Fibroblast of the conjunctiva (primary cell): Measurements from ENCODE around the gene HOXA4.

Experiments
- DNase-seq: peaks from one replicate; pipeline ENCODE4 v3.0.0-alpha.2; 2010; ENCODE audit warnings: low read depth

Gene HOXA4

DNA sequence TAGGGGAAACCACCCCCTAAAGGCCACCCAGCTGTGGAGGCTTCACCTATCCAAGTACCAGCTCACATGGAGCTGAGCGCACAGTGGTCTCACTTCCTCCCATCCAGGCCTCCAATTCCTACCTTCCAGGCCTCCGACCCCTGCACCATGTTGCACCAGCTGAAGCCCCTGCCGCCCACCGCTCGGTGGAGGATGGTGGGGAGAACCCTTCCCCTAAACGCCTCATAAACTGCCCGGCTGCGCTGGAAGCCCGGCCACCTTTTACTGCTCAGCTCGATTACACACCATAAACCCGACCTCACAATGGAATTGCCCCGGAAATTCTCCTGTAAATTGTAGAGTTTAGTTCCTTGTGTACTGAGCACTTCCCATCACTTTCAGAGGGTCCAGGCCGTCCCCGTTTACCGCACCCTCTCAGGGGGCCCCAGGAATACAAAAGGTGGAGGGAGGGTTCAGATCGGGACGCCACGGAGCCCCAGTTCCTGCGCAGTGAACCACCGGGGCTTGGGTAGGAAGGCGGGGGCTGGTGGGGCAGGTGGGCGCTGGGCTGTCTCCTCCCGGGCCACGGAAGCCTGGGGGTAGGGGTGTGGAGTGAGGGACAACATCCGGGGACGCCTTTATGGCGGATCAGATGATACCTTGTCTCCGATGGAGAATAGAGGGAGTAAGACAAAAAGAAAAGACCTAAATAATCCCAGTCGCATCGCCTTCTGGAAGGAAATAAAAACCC lies 27.3 kb upstream of the HOXA4 start:
- DNase-seq, result no peak

DNA sequence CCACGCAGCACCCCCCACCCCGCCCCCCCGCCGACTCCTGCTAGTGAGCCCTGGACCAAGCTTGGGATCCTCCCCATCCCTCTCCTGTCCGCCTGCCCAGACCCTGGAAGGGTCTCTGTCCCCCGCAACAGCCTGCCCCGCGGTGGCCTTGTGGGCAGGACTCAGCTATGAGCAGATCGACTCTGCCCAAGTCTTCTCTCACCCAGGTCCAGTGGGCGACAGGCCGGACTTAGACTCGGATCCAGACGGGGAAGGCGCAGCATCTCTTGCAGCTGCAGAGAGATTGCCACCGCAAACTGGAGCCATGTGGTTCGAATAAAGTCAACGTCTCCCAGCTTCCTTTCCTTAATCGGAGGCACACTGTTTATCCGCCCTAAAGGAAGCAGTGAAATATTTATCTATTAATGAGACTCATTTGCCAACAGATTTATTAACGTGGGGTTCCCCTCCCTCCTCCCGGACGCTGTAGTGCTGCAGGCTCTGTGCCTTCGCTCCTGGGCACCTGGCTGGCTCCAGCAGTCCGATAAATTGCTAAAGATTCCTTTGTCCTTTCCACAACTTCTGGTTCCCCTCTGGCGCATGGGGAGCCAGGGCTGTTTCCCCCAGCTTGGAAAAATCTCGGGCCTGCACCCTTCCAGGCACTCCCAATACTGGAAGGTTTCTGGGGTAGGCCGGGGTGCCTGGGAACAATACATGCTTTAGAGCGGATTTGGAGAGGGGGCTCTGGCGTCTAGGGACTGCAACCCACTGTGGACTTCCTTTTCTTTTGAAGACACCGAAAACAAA lies 26.6 kb upstream of the HOXA4 start:
- DNase-seq, result no peak

DNA sequence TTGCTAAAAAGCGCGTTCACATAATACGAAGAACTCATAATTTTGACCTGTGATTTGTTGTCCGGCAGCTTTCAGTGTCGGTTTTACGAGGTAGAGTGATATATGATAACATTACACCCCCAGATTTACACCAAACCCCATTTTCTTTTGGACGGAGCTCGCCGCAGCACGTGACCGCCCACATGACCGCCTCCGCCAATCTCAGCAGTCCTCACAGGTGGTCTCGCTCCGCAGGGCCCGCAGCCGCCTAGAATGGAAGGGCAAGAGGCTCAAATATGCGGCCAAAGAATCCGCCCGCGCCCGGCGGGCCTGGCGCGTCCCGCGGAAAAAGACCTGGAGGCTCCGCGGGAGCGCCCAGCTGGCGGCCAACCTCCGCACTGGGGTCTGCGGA lies 25.9 kb upstream of the HOXA4 start, which contains the start of gene HOXA7:
TSS of gene HOXA7 (minus strand) at position 168 of the 391 bp plus-strand sequence. CDS start at position 38, 130 bp downstream.
- no peak for DNase-seq

DNA sequence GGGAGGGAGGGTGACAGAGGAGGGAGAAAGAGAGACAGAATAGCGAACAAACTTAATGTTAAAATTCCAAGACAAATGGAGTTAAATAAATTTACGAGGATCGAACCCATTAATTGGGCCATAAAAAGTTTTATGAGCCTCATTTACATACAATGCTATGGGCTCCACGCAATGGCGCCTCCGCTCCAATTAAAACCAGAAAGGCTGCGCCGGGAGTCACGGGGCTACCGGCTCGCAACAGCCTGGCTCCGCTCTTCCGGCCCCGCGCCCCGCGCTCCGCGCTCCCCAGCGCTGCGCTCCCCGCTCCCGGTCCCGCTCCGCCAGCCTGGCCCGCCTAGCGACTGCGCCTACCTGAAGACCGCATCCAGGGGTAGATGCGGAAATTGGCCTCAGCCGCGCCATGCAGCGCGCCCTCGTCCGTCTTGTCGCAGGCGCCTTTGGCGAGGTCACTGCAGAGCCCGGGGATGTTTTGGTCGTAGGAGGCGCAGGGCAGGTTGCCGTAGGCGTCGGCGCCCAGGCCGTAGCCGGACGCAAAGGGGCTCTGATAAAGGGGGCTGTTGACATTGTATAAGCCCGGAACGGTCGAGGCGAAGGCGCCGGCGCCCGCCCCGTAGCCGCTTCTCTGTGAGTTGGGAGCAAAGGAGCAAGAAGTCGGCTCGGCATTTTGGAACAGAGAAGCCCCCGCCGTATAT lies 25.4 kb upstream of the HOXA4 start:
- no peak for DNase-seq

DNA sequence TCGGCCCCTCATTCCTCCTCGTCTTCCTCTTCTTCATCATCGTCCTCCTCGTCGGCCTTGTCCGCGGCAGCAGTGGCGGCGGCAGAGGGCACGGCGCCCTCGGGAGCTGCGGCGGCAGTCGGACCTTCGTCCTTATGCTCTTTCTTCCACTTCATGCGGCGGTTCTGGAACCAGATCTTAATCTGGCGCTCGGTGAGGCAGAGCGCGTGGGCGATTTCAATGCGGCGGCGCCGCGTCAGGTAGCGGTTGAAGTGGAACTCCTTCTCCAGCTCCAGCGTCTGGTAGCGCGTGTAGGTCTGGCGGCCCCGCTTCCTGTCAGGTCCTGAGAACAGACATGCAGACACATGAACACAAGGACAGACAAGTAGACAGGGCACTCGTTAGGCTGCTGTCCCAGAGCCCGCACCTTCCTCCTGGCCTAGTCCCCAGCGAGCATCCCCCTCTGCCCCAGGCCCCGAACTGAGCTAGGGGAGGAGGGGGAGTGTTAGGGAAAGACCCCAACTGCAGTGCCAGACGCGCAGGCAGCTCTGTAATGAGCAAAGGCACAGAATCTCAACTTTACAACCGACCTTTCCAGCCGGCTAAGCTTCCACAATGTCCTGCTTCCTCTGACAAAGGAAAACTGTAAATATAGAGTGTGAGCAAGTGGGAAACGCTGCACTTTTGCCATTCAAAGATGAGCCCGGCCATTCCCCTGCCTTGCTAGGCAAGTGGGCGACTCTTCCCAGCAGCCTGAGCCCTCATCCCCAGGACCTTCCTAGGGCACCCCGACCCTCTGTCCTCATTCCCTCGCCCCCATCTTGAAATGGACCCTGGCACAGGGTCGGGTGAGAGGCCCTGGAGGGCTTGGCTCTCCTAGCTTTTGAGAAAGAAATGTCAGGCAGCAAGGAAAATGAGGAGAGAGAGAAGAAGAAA lies 24.6 kb upstream of the HOXA4 start:
- no peak for DNase-seq

DNA sequence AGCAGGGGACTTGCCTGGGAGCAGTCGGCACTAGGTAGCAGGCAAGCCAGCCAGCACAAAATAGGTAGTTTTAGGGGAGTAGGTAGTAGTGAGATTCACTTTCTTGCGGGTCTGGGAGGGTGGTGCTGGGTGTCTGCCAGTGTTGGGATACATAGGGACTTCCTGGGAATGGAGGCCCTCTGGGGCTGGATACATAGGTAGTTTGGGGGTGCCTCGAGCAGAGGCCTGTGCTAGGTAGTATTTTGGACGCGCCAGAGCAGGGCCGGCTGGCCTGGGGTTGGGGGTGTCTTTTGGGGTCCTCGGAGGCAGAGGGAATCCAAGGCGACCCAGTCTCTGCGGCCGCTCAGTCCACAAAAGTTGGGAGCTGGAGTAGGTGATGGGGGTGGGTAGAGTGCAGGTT lies 23.8 kb upstream of the HOXA4 start:
- DNase-seq, result no peak

DNA sequence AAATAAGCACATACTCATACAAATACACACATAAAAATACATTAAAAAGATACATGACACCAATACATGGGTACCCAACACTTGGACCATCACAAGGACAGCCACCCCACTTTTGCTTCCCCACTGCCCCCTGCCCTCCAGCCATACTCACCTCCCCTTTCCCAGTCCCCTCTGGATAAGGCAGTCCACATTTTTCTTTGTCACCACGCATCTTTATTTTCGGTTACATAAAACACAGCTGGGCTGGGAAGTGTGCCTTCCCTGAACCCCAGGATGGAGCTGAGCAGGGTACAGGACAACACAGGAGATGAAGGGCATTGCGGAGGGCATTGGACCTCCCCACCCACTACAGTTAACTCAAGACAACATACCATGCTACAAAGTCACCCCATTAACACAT lies 23.0 kb upstream of the HOXA4 start:
- DNase-seq, result no peak

DNA sequence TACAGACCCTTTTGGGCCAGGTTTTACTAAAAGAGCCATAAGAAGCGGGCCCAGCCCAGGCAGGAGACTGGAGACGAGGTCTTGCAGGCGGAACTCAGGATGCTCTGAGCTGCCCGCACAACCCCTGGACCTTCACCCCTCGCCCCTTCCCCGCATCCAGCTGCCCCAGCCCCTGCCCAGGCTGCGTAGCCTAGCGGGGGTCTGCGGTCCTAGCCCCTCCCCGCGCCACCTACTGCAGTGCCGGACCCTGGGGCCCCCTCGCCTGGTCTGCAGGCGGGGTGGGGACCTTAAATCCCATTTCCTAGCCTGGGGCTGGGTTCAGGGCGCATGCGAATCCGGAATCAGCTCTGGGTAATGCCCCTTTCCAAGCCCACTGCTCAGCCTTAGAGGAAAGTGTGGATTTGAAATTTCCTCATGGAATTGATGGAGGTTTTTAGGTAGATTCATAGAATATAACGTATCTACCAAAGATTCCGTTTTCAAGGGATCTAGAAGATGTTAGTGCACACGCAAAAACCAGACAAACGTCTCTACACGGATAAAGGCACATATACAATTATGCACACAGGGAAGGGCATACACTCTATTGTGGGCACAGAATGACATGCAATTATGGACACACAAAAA lies 22.4 kb upstream of the HOXA4 start:
- DNase-seq, result no peak

DNA sequence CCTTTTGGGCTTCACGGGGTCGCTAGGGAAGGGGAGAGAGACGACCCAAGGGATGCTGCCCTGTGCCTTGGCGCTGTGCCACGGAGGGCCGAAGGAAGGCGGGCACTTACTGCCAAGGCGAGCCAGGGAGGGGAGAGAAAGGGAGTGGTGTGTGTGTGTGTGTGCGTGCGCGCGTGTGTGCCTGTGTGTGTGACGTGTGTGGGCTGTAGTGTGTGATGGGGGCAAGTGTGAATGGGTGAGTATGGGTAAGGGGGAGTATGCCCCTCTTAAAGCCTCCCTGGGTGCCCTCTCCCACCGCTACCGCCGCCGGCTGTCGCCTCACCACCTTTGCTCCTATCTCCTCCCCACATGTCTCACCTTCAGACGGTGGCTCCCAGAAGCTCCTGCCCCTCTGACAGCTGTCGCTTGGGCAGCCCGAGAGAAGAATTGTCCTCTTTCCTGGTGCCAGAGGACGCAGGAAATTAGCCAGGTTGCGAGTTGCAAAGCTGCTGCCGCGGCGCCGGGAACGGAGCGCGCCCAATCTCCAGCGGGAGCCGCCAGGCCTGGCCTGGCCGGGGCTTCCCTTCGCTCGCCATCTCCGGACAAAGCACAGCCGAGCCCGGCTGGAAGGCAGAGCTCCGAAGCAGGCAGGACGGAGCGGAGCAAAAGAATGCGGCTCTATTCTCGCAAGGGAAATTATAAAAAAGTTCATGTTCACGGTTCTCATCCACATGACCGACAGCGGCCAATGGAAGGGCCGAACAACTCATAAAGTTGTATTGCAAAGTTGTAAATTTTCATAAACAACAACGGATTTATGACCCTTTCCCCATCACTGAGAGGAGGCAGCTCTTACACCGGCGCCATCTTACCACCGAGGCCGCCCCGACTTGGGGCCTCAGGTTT lies 21.6 kb upstream of the HOXA4 start, which contains the start of gene HOXA3:
TSS of gene HOXA3 (minus strand) at position 653 of the 885 bp plus-strand sequence. CDS start 41,943 bp downstream, outside the sequence.
- DNase-seq, result no peak

DNA sequence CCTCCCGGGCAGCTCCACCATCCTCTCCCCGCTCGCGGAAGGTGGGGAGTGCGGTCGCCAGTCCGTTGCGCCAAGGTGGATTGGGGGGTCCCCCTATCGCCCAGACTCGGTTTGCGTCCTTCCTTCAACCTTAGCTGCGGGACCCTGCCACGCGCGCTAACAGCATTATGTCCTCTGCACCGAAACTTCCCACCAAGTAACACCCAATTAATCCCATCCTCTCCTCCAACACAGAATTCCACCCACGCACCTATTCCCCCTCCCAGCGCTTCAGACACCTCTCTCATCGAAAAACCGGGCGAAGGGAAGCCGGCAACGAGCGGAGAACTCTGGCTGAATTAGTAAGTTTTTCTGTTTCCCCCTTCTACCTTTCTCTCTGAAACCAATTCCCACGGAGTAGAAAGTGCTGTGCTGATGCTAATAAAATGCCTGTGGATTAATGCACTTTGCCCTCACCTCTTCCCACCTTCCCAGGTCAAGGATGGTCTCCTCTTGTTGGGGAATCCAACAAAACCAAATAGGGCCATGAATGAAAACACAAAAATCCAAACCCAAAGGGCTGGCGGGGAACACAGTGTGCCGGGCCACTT lies 20.9 kb upstream of the HOXA4 start:
- no peak for DNase-seq

DNA sequence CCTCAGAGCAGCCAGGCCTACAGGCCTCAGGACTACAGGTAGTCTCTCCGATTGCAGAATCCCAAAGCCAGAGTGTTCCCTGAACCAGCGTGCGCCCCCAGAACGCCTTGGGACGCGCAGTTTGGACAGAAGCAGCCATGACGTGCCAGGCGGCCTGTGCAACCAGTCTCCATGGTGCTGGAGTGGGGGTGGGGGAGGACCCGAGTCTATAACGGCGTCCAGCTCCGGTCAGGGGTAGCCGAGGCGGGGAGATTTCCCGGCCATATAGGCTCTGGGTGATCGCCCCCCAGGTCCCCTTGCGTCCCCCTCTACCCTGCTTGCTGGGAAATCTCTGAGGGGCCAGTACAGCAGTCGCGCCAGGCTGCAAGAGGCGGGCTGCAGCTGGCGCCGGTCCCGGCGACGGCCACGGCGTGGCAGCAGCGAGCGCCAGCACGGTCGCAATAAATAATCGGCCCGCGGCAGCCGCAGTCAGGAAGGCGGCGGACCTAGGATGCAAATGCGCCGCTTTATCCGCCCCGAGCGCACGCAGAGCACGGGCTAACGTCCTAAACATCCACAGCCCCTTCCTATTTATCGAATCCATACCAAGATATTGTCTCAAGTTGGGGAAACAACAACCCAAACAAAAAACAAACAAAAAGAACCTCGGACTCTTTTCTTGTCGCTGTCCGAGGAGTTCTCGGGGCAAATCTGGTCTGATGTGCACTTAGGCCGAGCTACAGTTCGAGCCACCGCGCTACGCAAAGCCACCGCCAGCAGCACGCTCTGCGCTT lies 20.2 kb upstream of the HOXA4 start:
- peak; percentile 18 for DNase-seq

DNA sequence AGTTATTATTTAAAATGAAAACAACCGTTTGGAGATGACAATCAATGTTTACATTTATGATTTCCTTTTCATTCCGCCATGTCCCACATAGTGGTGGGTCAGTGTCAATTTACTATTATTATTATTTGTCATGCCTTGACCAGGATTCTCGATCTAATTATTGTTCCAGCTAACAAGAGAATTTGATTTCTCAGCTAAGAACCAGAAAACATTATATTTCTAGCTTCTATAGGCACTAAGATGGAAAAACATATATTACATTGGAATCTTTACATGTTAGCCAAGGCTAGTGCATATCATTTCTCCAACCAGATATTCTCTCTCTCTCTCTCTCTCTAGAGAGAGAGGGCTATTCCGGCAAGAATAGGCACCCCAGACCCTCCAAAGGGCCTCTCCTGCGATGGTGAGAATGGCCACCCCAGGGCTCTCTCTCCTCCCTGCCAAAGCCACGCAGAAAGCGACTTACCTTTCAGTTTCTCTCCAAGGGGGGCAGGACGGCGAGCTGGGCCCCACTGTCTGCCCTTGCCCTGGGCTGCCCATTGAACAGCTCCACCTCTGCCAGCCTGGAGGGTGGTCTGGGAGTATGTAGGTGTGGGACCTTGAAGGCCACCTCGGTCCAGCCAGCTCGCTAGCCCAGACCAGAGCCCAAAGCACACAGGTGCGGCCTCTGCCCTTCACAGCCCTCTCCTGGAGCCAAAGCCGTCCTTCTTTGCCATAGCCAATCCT lies 19.4 kb upstream of the HOXA4 start:
- no peak for DNase-seq

DNA sequence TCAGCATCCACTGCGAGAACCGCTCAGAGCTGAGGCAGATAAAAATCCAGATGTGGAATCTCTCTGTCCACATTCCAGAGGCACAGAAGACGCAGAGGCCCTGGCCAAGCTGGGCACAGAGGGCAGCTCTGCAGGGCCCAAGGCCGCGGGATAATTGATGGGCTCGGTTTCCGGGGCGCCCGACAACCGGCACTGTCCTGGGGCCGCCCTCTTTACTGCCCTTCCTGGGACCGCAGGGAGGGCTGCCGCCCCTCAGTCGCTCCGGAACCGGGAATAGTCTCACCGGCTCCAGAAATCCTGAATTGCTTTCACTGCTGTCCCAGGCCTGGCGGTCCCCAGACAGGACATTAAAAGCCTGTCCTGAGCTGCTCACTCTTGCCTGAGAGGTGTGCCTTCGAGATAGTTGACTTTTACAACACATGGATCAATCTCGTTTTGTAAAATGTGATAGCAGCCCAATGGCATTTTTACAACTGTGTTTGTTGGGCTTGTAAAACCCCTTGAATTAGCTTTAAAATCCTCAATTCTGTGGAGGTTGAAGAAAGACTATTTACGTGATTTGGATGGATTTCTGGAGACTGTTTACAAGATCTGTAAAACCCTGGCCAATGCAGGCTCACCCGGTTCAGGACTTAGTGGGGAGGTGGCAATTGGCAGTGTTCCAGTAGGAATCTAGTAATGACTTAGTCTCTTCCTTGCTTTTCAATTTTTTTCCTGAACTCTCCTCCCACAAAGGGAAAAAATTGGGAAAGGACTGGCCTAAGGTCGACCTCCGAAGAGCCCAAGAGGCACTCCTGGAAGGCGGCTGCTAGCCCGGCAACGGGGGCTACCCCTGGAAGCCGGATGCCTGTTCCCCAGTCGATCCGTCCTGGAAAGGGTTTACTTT lies 18.4 kb upstream of the HOXA4 start:
- no peak for DNase-seq

DNA sequence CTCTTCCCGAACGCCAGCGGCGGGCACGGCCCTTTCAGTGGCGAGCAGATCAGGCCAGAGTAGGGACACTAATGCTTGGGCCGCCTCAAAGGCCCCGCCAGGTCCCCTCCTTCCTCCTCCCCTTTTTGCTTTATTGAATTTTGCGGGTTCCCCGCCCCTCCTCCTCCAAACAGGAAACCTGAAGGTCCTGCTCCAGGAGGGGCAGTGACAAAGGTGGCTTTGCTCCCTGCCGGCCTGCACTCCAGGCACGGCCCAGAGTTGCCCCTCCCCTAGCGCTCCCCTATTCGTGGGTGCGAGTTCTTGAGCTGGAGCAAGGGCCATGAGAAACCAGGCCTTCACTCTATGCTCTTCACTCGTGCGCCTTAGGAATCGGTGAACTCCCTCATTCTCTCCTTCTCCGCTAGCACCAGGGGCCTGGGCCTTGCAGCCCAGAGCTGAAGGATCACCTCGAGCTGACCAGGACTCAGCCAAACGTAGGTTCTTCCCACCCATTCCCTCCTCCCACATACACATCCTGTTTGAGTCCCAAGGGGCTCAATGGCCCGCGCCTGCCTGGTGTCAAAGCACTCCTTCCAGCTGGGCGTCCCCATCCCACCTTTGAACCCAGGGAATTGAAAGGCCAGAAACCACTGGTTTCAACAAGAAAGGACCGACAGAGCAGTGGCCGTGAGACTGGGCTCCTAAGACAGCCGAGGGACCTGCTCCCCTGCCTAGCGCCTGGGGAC lies 17.6 kb upstream of the HOXA4 start:
- DNase-seq, result no peak

DNA sequence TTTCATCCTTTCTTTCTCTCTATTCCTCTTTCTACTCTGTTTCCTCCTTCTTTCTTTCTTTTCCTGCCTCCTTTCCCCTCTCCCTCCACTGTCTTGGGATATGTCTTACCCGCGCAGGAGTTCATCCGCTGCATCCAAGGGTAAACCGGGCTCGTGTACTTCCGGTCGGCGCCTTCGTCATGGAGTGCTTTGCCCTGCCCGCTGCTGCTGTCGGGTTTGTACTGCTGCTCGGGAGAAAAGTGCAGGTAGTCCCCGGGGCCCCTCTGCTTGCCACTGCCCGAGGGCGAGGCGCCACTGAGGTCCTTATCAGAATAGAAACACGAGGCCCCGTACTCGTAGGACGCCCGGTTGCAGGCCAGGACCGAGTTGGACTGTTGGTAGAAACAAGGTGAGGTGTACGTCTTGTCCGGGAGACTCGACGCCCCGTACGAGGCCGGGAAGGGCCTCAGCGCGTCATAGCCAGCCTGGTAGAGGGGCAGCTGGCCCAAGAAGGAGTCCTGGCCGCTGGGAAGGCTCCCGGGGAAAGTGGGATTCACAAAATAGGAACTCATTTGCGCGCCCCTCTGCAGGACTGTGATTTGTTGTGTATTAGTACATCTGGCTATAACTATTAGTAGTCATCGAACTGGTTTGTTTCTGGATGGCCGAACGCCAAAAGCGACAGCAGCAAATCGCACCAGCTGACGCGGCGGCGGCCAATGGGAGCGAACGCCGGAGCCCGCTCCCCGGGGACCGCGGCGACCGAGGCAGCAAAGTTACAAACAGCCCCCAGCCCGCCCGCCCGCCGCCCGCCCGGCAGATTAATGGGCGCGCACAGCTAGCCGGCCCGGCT lies 16.9 kb upstream of the HOXA4 start, which contains the start of gene HOXA6:
TSS of gene HOXA6 (minus strand) at position 576 of the 832 bp plus-strand sequence. CDS start at position 551, 25 bp downstream.
- no peak for DNase-seq
